ENCODE data around the gene INSYN2B. TPM values are rescaled to one million over a fixed set of nuclear protein-coding genes. Genes with fewer than 3 reads are reported as not detected.

INSYN2B gene
- total and polyA plus RNA-seq, 2 of the 8 experiments (the other 6 are each of a cell fraction or from before 2014, with no cell fraction given) = not detected

GRCh38 chr5:169944115-169944514 lies 36.2 kb downstream of the INSYN2B start (continued):
- TF ChIP-seq CHD7 (IDR thresholded peaks at IDR 0.05; ENCODE audit: insufficient replicate concordance, low read length) (no peak), RNF2 (IDR thresholded peaks at IDR 0.05; ENCODE audit: borderline replicate concordance, low read depth, low read length, missing control alignments, poor library complexity, severe bottlenecking) (no peak), BRCA1 (IDR thresholded peaks at IDR 0.05; ENCODE audit: low read depth, low read length) (no peak), POU5F1 (IDR thresholded peaks at IDR 0.05; ENCODE audit: low read depth, low read length) (no peak), ZNF274 (IDR thresholded peaks at IDR 0.05; ENCODE audit: borderline replicate concordance, extremely low read depth, low read length) (no peak), RFX5 (IDR thresholded peaks at IDR 0.05; ENCODE audit: borderline replicate concordance, low read depth, low read length) (no peak), SP1 (IDR thresholded peaks at IDR 0.05; ENCODE audit: low read depth, low read length) (no peak), SAP30 (IDR thresholded peaks at IDR 0.05; ENCODE audit: insufficient read depth, insufficient replicate concordance, low read length) (no peak), BACH1 (IDR thresholded peaks at IDR 0.05; ENCODE audit: low read length) (no peak), BCL11A (IDR thresholded peaks at IDR 0.05; ENCODE audit: low read depth in 2 of 2, low read length in 2 of 2) (no peak), PHF8 (conservative IDR thresholded peaks at IDR 0.05; ENCODE audit: low read depth, low read length) (no peak)
